ENCODE measurements around the gene SCGB1D1. TPM values are rescaled to one million over a fixed set of nuclear protein-coding genes. Genes with fewer than 3 reads are reported as not detected.

The SCGB1D1 gene
- total and polyA plus RNA-seq, 2 of the 8 experiments (the other 6 are each of a cell fraction or from before 2014, with no cell fraction given): not detected

DNA sequence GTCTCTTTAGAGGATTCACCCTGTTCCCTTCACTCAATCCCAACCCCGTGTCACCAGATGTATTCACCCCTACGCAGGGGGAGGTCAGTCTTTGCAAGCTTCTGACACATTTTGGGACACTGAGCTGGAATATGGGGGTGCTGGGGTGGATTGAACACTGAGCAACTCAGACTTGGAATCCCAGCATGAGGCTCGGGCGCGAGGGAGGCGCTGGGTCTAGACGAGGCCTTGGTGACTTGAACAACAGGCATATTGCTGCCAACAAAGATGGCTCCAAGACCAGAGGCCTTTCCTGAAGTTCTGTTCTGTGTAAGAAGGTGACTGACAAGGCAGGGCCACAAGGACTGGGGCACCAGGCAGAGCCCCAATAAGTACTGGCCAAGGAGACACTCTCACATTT, 15.4 kb downstream of the SCGB1D1 start:
- Histone ChIP-seq H3K4ac (replicated peaks; ENCODE audit: insufficient read length, low read depth, low read length) (no peak overlapping the region), H2BK15ac (ENCODE audit: low read length) (no peak overlapping the region), H3K27me3 (replicated peaks in 1 of 4; ENCODE audit: control insufficient read depth in 3 of 4, extremely low read depth in 1 of 4, insufficient read depth in 3 of 4, low read length in 3 of 4) (no peaks in the 10 kb centered on the region), H2BK5ac (ENCODE audit: low read depth, low read length) (no peak overlapping the region), H3K4me3 (ENCODE audit: extremely low read depth in 1 of 4, insufficient read depth in 2 of 4, low read depth in 3 of 4, low read length in 4 of 4) (no peak overlapping the region), H3K23ac (ENCODE audit: insufficient read length) (no peak overlapping the region), H4K8ac (ENCODE audit: extremely low read depth, insufficient read depth, low read length) (no peak overlapping the region), H3K36me3 (ENCODE audit: control insufficient read depth in 2 of 4, insufficient read depth in 4 of 4, low read length in 3 of 4) (no peaks in the 10 kb centered on the region), H3K79me2 (ENCODE audit: control insufficient read depth in 1 of 2, insufficient read depth in 2 of 2, low read length in 2 of 2) (no peaks in the 10 kb centered on the region), H2BK120ac (replicated peaks; ENCODE audit: low read depth, low read length) (no peak overlapping the region), H3K9me3 (ENCODE audit: insufficient read depth in 2 of 2, low read depth in 1 of 2, low read length in 1 of 2) (no peaks in the 10 kb centered on the region), H2AK5ac (ENCODE audit: low read depth, low read length) (no peak overlapping the region), H4K5ac (ENCODE audit: insufficient read length, low read depth, low read length) (no peak overlapping the region), H3K56ac (replicated peaks; ENCODE audit: insufficient read length, low read depth, low read length) (no peak overlapping the region), H3K9ac (replicated peaks in 1 of 4; ENCODE audit: extremely low read depth in 1 of 4, low read depth in 3 of 4, low read length in 3 of 4) (no peak overlapping the region; a peak in 1 of 7 replicates), H2BK20ac (ENCODE audit: low read length) (no peak overlapping the region), H3K4me1 (replicated peaks in 1 of 4; ENCODE audit: control insufficient read depth in 3 of 4, insufficient read depth in 4 of 4, low read length in 3 of 4) (no peaks in the 10 kb centered on the region), H3K4me2 (ENCODE audit: insufficient read depth in 1 of 2, low read depth in 2 of 2, low read length in 2 of 2) (no peak overlapping the region), H3K79me1 (ENCODE audit: low read depth, low read length) (no peaks in the 10 kb centered on the region), H3K14ac (ENCODE audit: insufficient read length) (no peak overlapping the region), H4K91ac (replicated peaks; ENCODE audit: insufficient read length, low read length) (no peak overlapping the region), H2BK12ac (ENCODE audit: low read depth, low read length) (no peak overlapping the region), H3K18ac (ENCODE audit: extremely low read depth, low read length) (no peak overlapping the region), H3K23me2 (ENCODE audit: low read depth, low read length) (no peaks in the 10 kb centered on the region), H4K20me1 (replicated peaks in 1 of 2; ENCODE audit: control insufficient read depth in 1 of 2, insufficient read depth in 2 of 2, low read length in 2 of 2) (no peaks in the 10 kb centered on the region), H2AFZ (ENCODE audit: low read length) (0 out of 2 replicates have a peak overlapping the region, but pooled peaks have one; percentile 2), H3K27ac (ENCODE audit: low read depth, low read length) (no peak overlapping the region)
- ChIA-PET CTCF (ENCODE audit: partially characterized antibody) (interaction anchor here (0.7 to 1.7 kb wide), 5 partner anchors 9 to 39 kb away, joined by 3 to 6 read pairs (median 4); no protein-coding TSS in a partner anchor), POLR2A (ENCODE audit: partially characterized antibody) (no interaction called here)
- 96% methylated on average over 7 of the region's 7 CpGs; no CpG with 5 or more reads in 1 of the 2 experiments for WGBS, 2 experiments (ENCODE audit: extremely low coverage in 1 of 2, insufficient coverage in 1 of 2, insufficient read length in 1 of 2, insufficient replicate concordance in 2 of 2, low coverage in 1 of 2, low lambda C conversion rate in 2 of 2, missing lambda C conversion rate in 1 of 2)
- no peak for DNase-seq (ENCODE audit: low read depth in 1 of 2, low spot score in 2 of 2)
- no peak for FAIRE-seq
- no peak for TF ChIP-seq YY1 (IDR thresholded peaks at IDR 0.05; ENCODE audit: low read depth, low read length)

Data from H1 (cell line).